Loucy (cell line): ENCODE results near the gene SHCBP1L.

ENCODE experiments used
- H2AFZ ChIP-seq: fragments of 200-600 bp; sonication (generic); 2 replicates; pipeline ENCODE4 v1.6.0; 2016; ENCODE audit warnings: antibody characterized with exemption, mild to moderate bottlenecking, low read length, moderate library complexity
- H3F3A ChIP-seq: fragments of 200-600 bp; 2 replicates; pipeline ENCODE4 v1.6.0; 2016; ENCODE audit warnings: antibody characterized with exemption, low read depth, mild to moderate bottlenecking
- H3K27me3 ChIP-seq: fragments of 200-600 bp; sonication (generic); 2 replicates; pipeline ENCODE4 v1.6.1; 2014; ENCODE audit warnings: low read length, mild to moderate bottlenecking; ENCODE audit not compliant: insufficient read depth, poor library complexity, severe bottlenecking
- H3K36me3 ChIP-seq: fragments of 200-600 bp; sonication (generic); 2 replicates; pipeline ENCODE4 v1.6.1; 2016; ENCODE audit warnings: low read length; ENCODE audit not compliant: insufficient read depth
- H3K4me1 ChIP-seq: fragments of 200-600 bp; sonication (generic); 2 replicates; pipeline ENCODE4 v1.5.1; 2014; ENCODE audit warnings: low read length, mild to moderate bottlenecking; ENCODE audit not compliant: insufficient read depth, poor library complexity, severe bottlenecking
- H3K4me2 ChIP-seq: fragments of 200-600 bp; sonication (generic); 2 replicates; pipeline ENCODE4 v1.6.0; 2014; ENCODE audit warnings: antibody characterized with exemption, low read length, low read depth, mild to moderate bottlenecking; ENCODE audit not compliant: poor library complexity, severe bottlenecking
- H3K4me3 ChIP-seq: fragments of 200-600 bp; sonication (generic); 2 replicates; pipeline ENCODE4 v1.5.1; 2014; ENCODE audit warnings: low read length, mild to moderate bottlenecking, mixed read lengths; ENCODE audit not compliant: poor library complexity, severe bottlenecking
- H3K79me2 ChIP-seq: fragments of 200-600 bp; sonication (generic); 2 replicates; pipeline ENCODE4 v1.6.1; 2014; ENCODE audit warnings: low read length; ENCODE audit not compliant: insufficient read depth
- H3K9ac ChIP-seq: fragments of 200-600 bp; sonication (generic); 2 replicates; pipeline ENCODE4 v1.6.0; 2014; ENCODE audit warnings: mild to moderate bottlenecking, low read depth, low read length, moderate library complexity; ENCODE audit not compliant: poor library complexity, severe bottlenecking
- H3K9me2 ChIP-seq: fragments of 200-600 bp; sonication (generic); replicated peaks from 2 replicates; pipeline ENCODE4 v1.6.1; 2016; ENCODE audit warnings: low read depth, low read length, mixed read lengths
- H3K9me3 ChIP-seq: fragments of 200-600 bp; sonication (generic); 2 replicates; pipeline ENCODE4 v1.6.1; 2014; ENCODE audit warnings: mild to moderate bottlenecking, antibody characterized with exemption, low read length, low read depth; ENCODE audit not compliant: insufficient read depth
- H4K20me1 ChIP-seq: fragments of 200-600 bp; sonication (generic); 2 replicates; pipeline ENCODE4 v1.6.0; 2014; ENCODE audit warnings: antibody characterized with exemption, low read length, mild to moderate bottlenecking; ENCODE audit not compliant: insufficient read depth, poor library complexity, severe bottlenecking
- EZH2phosphoT487 ChIP-seq: fragments of 200-600 bp; IDR thresholded peaks from 2 replicates; pipeline ENCODE4 v1.6.1; 2018; ENCODE audit warnings: antibody characterized with exemption, mild to moderate bottlenecking, moderate library complexity, borderline replicate concordance
- TF ChIP-seq, protein P1 (sequence below): fragments of 200-600 bp; sonication (generic); conservative IDR thresholded peaks from 2 replicates; pipeline ENCODE4 v1.5.1; 2014; ENCODE audit warnings: mild to moderate bottlenecking, antibody characterized with exemption, low read length

The SHCBP1L gene

DNA sequence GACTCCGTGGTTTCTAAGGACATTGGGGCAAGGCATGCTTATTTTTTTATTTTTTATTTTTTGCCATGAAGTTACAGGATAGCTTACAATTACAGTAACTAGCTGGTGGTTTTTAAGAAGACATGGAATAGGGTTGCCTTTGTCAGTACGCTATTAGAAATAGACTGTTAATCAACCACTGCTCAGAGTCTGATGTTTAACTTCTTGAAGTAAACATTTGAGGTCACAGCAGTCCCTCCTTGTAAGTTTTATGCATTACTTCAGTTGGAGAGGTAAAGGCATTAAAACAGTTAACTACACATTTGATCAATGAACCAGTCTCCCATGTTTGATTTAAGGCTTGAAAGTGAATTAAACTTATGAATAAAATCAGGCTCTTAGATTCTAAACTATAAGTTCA lies 19.3 kb upstream of the SHCBP1L start:
- no peak for TF ChIP-seq EZH2phosphoT487
- TF ChIP-seq, protein P1, sequence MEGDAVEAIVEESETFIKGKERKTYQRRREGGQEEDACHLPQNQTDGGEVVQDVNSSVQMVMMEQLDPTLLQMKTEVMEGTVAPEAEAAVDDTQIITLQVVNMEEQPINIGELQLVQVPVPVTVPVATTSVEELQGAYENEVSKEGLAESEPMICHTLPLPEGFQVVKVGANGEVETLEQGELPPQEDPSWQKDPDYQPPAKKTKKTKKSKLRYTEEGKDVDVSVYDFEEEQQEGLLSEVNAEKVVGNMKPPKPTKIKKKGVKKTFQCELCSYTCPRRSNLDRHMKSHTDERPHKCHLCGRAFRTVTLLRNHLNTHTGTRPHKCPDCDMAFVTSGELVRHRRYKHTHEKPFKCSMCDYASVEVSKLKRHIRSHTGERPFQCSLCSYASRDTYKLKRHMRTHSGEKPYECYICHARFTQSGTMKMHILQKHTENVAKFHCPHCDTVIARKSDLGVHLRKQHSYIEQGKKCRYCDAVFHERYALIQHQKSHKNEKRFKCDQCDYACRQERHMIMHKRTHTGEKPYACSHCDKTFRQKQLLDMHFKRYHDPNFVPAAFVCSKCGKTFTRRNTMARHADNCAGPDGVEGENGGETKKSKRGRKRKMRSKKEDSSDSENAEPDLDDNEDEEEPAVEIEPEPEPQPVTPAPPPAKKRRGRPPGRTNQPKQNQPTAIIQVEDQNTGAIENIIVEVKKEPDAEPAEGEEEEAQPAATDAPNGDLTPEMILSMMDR = no peak
- Histone ChIP-seq H3K4me3 (no peak overlapping the region), H3K4me2 (no peak overlapping the region), H3K27me3 (no peaks in the 10 kb centered on the region), H3K4me1 (no peaks in the 10 kb centered on the region), H3K9me3 (no peaks in the 10 kb centered on the region), H2AFZ (no peak overlapping the region), H3F3A (no peaks in the 10 kb centered on the region), H3K36me3 (no peaks in the 10 kb centered on the region), H3K9ac (no peak overlapping the region), H4K20me1 (no peaks in the 10 kb centered on the region), H3K9me2 (no peaks in the 10 kb centered on the region), H3K79me2 (no peaks in the 10 kb centered on the region)

DNA sequence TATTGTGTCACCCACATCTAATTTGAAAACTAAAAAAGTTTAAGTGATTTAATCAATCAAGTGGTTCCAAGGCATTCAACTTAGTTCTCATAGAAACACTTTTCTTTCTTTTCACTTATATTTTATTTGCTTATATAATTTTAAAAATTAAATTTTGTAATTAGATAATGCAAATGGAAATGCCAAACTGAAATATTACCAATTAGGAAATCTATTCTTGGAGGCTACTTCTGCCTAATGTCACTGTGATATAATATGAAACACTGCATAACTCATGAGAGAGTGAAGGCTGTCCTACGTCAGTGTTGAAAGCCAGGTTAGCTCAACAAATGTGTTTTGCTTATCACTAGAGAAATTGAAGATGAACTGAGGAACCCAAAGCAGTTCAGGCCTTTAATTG lies 18.3 kb upstream of the SHCBP1L start:
- no peaks in the 10 kb centered on the region for H3K79me2 ChIP-seq
- no peaks in the 10 kb centered on the region for H3K4me1 ChIP-seq
- H4K20me1 ChIP-seq = no peaks in the 10 kb centered on the region
- no peak overlapping the region for H3K9ac ChIP-seq
- no peaks in the 10 kb centered on the region for H3K36me3 ChIP-seq
- H3K9me2 ChIP-seq = no peaks in the 10 kb centered on the region
- H3K4me3 ChIP-seq = no peak overlapping the region
- H3F3A ChIP-seq = no peaks in the 10 kb centered on the region
- H2AFZ ChIP-seq = no peak overlapping the region
- TF ChIP-seq EZH2phosphoT487 = no peak
- TF ChIP-seq, protein P1 = no peak
- no peaks in the 10 kb centered on the region for H3K27me3 ChIP-seq
- no peak overlapping the region for H3K4me2 ChIP-seq
- no peaks in the 10 kb centered on the region for H3K9me3 ChIP-seq

DNA sequence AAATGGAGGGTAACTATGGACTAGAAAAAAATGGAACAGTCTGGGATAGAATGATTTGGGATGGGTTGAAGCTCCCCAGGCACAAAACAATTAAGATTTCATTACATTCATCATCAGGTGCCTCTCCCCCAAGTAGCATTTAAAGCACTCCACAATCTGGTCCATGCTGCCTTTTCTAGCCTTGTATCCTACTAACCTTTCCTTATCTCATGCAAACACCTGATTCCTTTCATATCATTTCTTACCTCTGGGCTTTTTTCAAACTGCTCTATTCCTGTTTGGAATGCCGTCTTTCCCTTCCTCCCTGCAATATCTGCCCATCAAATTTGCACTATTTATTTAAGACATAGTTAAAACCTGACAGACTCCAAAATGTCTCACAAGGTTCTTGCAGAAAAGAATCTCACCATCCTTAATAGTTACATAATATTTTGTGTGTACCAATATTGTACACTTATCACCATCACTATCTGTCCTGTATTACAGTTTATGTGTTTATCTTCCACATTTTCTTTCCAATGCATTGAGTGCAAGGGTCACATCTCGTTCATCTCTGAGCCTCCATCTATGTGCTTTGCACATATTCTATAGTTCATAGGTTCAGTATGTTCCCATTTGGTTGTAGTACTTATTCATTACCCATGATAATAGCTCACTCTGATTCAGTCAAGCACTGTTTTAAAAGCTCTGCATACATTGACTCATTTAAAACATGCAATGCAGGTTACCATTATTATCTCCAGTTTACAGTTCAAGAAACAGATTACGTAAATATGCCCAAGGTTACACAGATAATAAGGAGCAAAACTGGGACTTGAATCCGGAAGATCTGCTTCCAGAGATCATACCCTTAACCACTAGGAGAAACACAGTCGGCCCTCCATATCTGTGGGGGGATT lies 16.1 kb upstream of the SHCBP1L start:
- no peaks in the 10 kb centered on the region for H3F3A ChIP-seq
- TF ChIP-seq EZH2phosphoT487 = no peak
- TF ChIP-seq, protein P1 = no peak

More for the DNA sequence above, 16.1 kb upstream of the SHCBP1L start:
- no peak overlapping the region for H2AFZ ChIP-seq
- no peak overlapping the region for H3K4me3 ChIP-seq
- no peaks in the 10 kb centered on the region for H3K9me3 ChIP-seq
- no peaks in the 10 kb centered on the region for H3K36me3 ChIP-seq
- H3K9ac ChIP-seq = no peak overlapping the region
- H4K20me1 ChIP-seq = no peaks in the 10 kb centered on the region
- no peaks in the 10 kb centered on the region for H3K79me2 ChIP-seq
- H3K27me3 ChIP-seq = no peaks in the 10 kb centered on the region
- H3K4me2 ChIP-seq = no peak overlapping the region
- H3K4me1 ChIP-seq = no peaks in the 10 kb centered on the region
- no peaks in the 10 kb centered on the region for H3K9me2 ChIP-seq
